K562 (cell line): Measurements from ENCODE around the gene ELOF1. TPM values are rescaled to one million over a fixed set of nuclear protein-coding genes. Genes with fewer than 3 reads are reported as not detected.

Source experiments
- ADNP ChIP-seq: fragments of 200-800 bp; sonication (Bioruptor generic); IDR thresholded peaks from 2 replicates; pipeline ENCODE4 v1.6.1; 2016; ENCODE audit warnings: missing genetic modification characterization, missing compliant biosample characterization
- C11orf30 ChIP-seq: fragments of 450-650 bp; IDR thresholded peaks from 2 replicates; pipeline ENCODE4 v1.6.1; 2016; ENCODE audit warnings: low read depth, mild to moderate bottlenecking
- FOXM1 ChIP-seq, 2 experiments: fragments of 450-650 bp in 1 of 2; sonication (generic) in 1 of 2; formaldehyde crosslinking in 1 of 2; IDR thresholded peaks; 2 replicates each; pipeline versions ENCODE4 v1.6.1 to v1.9.0; 2017 to 2022; ENCODE audit warnings: low read depth in 2 of 2, mild to moderate bottlenecking in 2 of 2, missing genetic modification reagents in 1 of 2, moderate library complexity in 1 of 2
- NFIX ChIP-seq: fragments of 250-450 bp; sonication (Bioruptor Pico); IDR thresholded peaks from 2 replicates; pipeline ENCODE4 v1.4.0; 2020; ENCODE audit warnings: low read depth, mild to moderate bottlenecking, moderate library complexity
- RBFOX2 ChIP-seq: fragments of 200-400 bp; formaldehyde crosslinking; IDR thresholded peaks from 2 replicates; pipeline ENCODE4 v1.6.1; 2017; ENCODE audit warnings: low read depth, mild to moderate bottlenecking, low read length, moderate library complexity
- SPI1 ChIP-seq: IDR thresholded peaks from 2 replicates; pipeline ENCODE4 v1.6.1; 2011; ENCODE audit warnings: low read depth, low read length, control low read depth, borderline replicate concordance
- polyA plus RNA-seq, 8 experiments: library from polyadenylated mRNA; depleted of rRNA in 4 of 8; stranded (reverse) in 5 of 8; unstranded in 3 of 8; fragments of >200 nt; fragmentation: Nextera tagmentation in 2 of 8; fragmentation: Illumina TruSeq in 1 of 8; extraction: Ambion mirVana in 2 of 8; extraction: Trizol in 1 of 8; gene quantifications; 2 replicates each; pipeline versions ENCODE4 v1.2.1 to v1.2.3, GENCODE V29; 2011 to 2014; ENCODE audit warnings: inconsistent platforms in 1 of 8, missing spikeins in 1 of 8
- total RNA-seq, 7 experiments: library from RNA; depleted of rRNA in 6 of 7; stranded (reverse); fragments of >200 nt in 6 of 7; fragmentation: Illumina TruSeq in 2 of 7; extraction: Trizol in 2 of 7; gene quantifications; 2 replicates each; pipeline versions ENCODE4 v1.2.1 to v1.2.3, GENCODE V29; 2011 to 2021; ENCODE audit warnings: low replicate concordance in 1 of 7
- TF ChIP-seq, protein P1 (sequence below), 2 experiments: fragments of 450-650 bp in 1 of 2; sonication (generic) in 1 of 2; formaldehyde crosslinking; conservative IDR thresholded peaks; 2 replicates each; pipeline versions ENCODE4 v1.4.0 to v1.8.1; 2020 to 2022; ENCODE audit warnings: mild to moderate bottlenecking in 1 of 2, missing genetic modification reagents in 1 of 2
- TF ChIP-seq, protein P2 (sequence below): IDR thresholded peaks from 3 replicates; pipeline ENCODE4 v1.6.1; 2011; ENCODE audit warnings: borderline replicate concordance, mild to moderate bottlenecking; ENCODE audit not compliant: insufficient read length, insufficient read depth
- TF ChIP-seq, protein P3 (sequence below), 2 experiments: fragments of 450-650 bp; IDR thresholded peaks; 2 replicates each; pipeline ENCODE4 v1.6.1; 2016; ENCODE audit warnings: mild to moderate bottlenecking in 2 of 2, borderline replicate concordance in 1 of 2, low read depth in 1 of 2, moderate library complexity in 1 of 2
- TF ChIP-seq, protein P4 (sequence below): fragments of 450-650 bp; IDR thresholded peaks from 2 replicates; pipeline ENCODE4 v1.6.1; 2017; ENCODE audit warnings: antibody characterized with exemption, mild to moderate bottlenecking

Gene ELOF1
- total and polyA plus RNA-seq, 9 of the 15 experiments (the other 6 are each of a cell fraction or from before 2014, with no cell fraction given), result 16.7 to 147 (median 74.2) TPM

DNA sequence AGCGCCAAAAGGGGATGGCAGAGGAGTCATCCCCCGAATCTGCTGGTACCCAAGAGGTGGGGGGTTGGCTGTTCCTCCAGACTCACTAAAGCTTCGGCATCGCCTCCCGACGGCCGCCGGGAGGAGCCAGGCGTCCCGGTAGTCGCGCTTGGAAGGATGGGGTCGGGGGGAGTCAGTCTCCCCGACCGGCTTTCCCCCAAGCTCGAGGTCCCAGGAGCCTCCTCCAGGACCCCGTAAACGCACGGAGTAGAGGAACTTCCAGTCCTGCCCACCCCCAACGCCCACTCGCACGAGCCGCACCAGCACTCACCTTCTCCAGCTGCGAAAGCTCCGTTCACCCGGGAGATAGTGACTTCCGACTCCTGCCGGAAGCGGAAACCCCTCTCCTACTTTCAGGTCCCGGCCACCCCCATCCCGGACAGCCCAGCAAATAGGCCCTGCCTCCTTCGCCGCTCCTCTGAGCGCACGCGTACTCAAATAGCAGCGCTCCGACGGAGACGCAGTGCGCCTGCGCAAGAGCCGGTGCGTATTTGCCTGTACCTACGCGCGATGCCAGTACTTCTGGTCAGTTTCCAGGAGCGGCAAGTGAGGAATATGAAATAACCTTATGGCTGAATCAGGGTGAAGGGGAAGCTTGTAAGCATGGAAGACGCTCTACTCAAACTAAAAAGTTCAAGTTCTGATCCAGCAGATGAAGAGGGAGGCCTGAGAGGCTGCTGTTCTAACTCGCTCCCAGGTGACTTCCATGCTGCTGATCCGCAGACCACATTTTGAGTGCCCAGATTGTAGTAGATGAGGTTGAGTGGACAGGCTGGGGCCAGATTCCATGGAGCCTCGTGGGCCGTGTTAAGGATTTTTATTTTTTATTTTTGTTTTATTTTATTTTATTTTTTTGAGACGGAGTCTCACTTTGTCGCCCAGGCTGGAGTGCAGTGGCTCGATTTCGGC, at the start of gene ELOF1 (continued):
- TF ChIP-seq, protein P1, sequence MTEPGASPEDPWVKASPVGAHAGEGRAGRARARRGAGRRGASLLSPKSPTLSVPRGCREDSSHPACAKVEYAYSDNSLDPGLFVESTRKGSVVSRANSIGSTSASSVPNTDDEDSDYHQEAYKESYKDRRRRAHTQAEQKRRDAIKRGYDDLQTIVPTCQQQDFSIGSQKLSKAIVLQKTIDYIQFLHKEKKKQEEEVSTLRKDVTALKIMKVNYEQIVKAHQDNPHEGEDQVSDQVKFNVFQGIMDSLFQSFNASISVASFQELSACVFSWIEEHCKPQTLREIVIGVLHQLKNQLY (CRISPR knock-in tag; conservative IDR thresholded peaks at IDR 0.05), result no peak
- no peak for TF ChIP-seq ADNP (tag)
- TF ChIP-seq, protein P2, sequence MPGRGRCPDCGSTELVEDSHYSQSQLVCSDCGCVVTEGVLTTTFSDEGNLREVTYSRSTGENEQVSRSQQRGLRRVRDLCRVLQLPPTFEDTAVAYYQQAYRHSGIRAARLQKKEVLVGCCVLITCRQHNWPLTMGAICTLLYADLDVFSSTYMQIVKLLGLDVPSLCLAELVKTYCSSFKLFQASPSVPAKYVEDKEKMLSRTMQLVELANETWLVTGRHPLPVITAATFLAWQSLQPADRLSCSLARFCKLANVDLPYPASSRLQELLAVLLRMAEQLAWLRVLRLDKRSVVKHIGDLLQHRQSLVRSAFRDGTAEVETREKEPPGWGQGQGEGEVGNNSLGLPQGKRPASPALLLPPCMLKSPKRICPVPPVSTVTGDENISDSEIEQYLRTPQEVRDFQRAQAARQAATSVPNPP, result no peak
- TF ChIP-seq NFIX (CRISPR knock-in tag), result no peak
- peak; percentile 86 for TF ChIP-seq RBFOX2
- no peak for TF ChIP-seq SPI1
- TF ChIP-seq FOXM1 (IDR thresholded peaks at IDR 0.05; ENCODE audit: low read depth), result no peak
- no peak for TF ChIP-seq FOXM1 (CRISPR knock-in tag; IDR thresholded peaks at IDR 0.05; ENCODE audit: low read depth)
- peak; percentile 72 for TF ChIP-seq C11orf30
- TF ChIP-seq, protein P3, sequence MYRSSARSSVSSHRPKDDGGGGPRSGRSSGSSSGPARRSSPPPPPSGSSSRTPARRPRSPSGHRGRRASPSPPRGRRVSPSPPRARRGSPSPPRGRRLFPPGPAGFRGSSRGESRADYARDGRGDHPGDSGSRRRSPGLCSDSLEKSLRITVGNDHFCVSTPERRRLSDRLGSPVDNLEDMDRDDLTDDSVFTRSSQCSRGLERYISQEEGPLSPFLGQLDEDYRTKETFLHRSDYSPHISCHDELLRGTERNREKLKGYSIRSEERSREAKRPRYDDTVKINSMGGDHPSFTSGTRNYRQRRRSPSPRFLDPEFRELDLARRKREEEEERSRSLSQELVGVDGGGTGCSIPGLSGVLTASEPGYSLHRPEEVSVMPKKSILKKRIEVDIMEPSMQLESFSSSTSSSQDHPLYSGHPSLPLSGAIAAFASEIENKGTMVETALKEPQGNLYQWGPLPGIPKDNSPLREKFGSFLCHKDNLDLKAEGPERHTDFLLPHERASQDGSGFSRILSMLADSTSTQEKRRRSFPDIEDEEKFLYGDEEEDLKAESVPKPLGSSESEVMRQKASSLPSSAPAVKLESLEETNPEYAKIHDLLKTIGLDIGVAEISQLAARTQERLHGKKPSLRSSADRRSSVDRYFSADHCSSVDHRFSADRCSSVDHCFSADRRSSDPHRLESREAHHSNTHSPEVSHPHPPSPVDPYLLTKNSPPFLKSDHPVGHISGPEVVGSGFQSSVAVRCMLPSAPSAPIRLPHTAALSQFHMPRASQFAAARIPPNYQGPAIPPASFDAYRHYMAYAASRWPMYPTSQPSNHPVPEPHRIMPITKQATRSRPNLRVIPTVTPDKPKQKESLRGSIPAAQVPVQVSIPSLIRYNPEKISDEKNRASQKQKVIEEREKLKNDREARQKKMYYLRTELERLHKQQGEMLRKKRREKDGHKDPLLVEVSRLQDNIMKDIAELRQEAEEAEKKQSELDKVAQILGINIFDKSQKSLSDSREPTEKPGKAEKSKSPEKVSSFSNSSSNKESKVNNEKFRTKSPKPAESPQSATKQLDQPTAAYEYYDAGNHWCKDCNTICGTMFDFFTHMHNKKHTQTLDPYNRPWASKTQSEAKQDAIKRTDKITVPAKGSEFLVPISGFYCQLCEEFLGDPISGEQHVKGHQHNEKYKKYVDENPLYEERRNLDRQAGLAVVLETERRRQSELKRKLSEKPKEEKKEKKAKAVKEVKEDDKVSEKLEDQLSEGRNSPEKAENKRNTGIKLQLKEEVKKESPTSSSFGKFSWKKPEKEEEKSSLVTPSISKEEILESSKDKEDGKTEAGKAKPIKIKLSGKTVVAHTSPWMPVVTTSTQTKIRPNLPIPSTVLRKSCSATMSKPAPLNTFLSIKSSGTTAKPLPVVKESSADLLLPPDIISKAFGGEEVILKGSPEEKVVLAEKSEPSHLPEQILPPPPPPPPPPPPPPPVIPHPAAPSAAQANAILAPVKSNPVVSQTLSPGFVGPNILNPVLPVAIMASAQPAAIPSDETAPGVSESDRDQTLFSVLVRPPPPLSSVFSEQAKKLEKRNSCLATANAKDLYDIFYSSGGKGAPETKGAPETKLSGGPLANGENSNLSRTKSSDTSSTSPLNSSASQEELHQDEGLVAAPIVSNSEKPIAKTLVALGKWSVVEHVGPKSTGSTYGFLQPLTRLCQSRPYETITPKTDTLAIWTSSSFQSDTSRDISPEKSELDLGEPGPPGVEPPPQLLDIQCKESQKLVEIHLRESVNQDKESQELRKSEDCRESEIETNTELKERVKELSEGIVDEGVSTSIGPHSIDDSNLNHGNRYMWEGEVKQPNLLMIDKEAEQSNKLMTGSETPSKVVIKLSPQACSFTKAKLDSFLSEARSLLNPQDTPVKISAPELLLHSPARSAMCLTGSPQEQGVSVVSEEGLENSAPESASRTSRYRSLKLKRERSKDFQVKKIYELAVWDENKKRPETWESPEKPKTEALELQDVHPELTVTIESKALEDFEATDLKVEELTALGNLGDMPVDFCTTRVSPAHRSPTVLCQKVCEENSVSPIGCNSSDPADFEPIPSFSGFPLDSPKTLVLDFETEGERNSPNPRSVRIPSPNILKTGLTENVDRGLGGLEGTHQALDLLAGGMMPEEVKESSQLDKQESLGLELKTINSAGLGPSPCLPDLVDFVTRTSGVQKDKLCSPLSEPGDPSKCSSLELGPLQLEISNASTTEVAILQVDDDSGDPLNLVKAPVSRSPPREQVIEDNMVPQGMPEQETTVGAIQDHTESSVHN (IDR thresholded peaks at IDR 0.05; ENCODE audit: borderline replicate concordance in 1 of 2, low read depth in 1 of 2), result 0 out of 4 replicates have a peak, but pooled peaks of 1 of the 2 experiments have one; percentile 18
- TF ChIP-seq, protein P4, sequence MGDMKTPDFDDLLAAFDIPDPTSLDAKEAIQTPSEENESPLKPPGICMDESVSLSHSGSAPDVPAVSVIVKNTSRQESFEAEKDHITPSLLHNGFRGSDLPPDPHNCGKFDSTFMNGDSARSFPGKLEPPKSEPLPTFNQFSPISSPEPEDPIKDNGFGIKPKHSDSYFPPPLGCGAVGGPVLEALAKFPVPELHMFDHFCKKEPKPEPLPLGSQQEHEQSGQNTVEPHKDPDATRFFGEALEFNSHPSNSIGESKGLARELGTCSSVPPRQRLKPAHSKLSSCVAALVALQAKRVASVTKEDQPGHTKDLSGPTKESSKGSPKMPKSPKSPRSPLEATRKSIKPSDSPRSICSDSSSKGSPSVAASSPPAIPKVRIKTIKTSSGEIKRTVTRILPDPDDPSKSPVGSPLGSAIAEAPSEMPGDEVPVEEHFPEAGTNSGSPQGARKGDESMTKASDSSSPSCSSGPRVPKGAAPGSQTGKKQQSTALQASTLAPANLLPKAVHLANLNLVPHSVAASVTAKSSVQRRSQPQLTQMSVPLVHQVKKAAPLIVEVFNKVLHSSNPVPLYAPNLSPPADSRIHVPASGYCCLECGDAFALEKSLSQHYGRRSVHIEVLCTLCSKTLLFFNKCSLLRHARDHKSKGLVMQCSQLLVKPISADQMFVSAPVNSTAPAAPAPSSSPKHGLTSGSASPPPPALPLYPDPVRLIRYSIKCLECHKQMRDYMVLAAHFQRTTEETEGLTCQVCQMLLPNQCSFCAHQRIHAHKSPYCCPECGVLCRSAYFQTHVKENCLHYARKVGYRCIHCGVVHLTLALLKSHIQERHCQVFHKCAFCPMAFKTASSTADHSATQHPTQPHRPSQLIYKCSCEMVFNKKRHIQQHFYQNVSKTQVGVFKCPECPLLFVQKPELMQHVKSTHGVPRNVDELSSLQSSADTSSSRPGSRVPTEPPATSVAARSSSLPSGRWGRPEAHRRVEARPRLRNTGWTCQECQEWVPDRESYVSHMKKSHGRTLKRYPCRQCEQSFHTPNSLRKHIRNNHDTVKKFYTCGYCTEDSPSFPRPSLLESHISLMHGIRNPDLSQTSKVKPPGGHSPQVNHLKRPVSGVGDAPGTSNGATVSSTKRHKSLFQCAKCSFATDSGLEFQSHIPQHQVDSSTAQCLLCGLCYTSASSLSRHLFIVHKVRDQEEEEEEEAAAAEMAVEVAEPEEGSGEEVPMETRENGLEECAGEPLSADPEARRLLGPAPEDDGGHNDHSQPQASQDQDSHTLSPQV, result no peak
